Osteoblast (primary cell): ENCODE results near the gene SLMAP. TPM values are rescaled to one million over a fixed set of nuclear protein-coding genes. Genes with fewer than 3 reads are reported as not detected.

Experiments used
- DNase-seq: peaks from one replicate; pipeline ENCODE4 v3.0.0; 2011; ENCODE audit warnings: low spot score, mixed read lengths; ENCODE audit not compliant: insufficient read length; ENCODE audit errors: missing footprints
- H2AFZ ChIP-seq: 2 replicates; pipeline ENCODE4 v1.6.0; 2011; ENCODE audit warnings: mild to moderate bottlenecking, low read length
- H3K27ac ChIP-seq: 2 replicates; pipeline ENCODE4 v1.5.1; 2011; ENCODE audit warnings: mild to moderate bottlenecking, low read depth, low read length, moderate library complexity
- H3K27me3 ChIP-seq: 2 replicates; pipeline ENCODE4 v1.6.0; 2012; ENCODE audit warnings: mild to moderate bottlenecking, control low read depth, inconsistent platforms, low read length, moderate library complexity; ENCODE audit not compliant: insufficient read depth
- H3K36me3 ChIP-seq: 2 replicates; pipeline ENCODE4 v1.5.1; 2011; ENCODE audit warnings: mild to moderate bottlenecking, low read length, control low read depth, moderate library complexity; ENCODE audit not compliant: insufficient read depth
- H3K4me1 ChIP-seq: 2 replicates; pipeline ENCODE4 v1.5.1; 2011; ENCODE audit warnings: mild to moderate bottlenecking, low read length, control low read depth, moderate library complexity; ENCODE audit not compliant: insufficient read depth
- H3K4me2 ChIP-seq: 2 replicates; pipeline ENCODE4 v1.6.0; 2011; ENCODE audit warnings: mild to moderate bottlenecking, low read length; ENCODE audit not compliant: insufficient read depth
- H3K4me3 ChIP-seq: fragments of 200-600 bp; sonication (generic); 3 replicates; pipeline ENCODE4 v1.5.1; 2012; ENCODE audit warnings: mild to moderate bottlenecking, low read length, inconsistent platforms; ENCODE audit not compliant: insufficient read depth
- H3K79me2 ChIP-seq: 2 replicates; pipeline ENCODE4 v1.6.0; 2012; ENCODE audit warnings: mild to moderate bottlenecking, low read length, control low read depth, inconsistent platforms; ENCODE audit not compliant: insufficient read depth
- H3K9me3 ChIP-seq: 2 replicates; pipeline ENCODE4 v1.5.1; 2011; ENCODE audit warnings: low read depth, low read length, control low read depth
- H4K20me1 ChIP-seq: 2 replicates; pipeline ENCODE4 v1.6.0; 2012; ENCODE audit warnings: mild to moderate bottlenecking, low read length, control low read depth; ENCODE audit not compliant: insufficient read depth
- total RNA-seq: library from RNA; depleted of rRNA; stranded (reverse); fragments of >200 nt; gene quantifications from 2 replicates; pipeline ENCODE4 v1.2.3, GENCODE V29; 2012
- TF ChIP-seq, protein P1 (sequence below): IDR thresholded peaks from 2 replicates; pipeline ENCODE4 v1.5.1; 2011; ENCODE audit warnings: mild to moderate bottlenecking, low read depth, low read length, moderate library complexity; ENCODE audit errors: extremely low read depth

The SLMAP gene
- total RNA-seq, 1 donor = 50.7 TPM

DNA sequence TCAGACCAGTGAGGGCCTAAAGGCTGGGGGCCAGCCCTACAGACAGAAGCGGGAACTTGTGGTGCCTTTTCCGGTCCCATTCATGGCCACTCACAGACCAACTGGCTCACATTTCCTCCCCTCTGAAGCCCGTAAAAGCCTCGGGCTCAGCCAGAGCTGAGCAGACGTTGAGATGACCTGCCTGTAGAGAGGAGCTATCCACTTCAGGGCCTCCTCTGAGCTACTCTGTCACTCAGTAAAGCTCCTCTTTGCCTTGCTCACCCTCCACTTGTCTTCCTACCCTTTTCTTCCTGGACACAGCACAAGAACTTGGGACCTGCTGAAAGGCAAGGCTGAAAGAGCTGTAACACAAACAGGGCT lies 53.5 kb downstream of the SLMAP start:
- no peaks in the 10 kb centered on the region for H3K9me3 ChIP-seq
- H2AFZ ChIP-seq = no peak overlapping the region
- H3K4me2 ChIP-seq = no peak overlapping the region
- peaks cover 73% of the 10 kb centered on the region for H4K20me1 ChIP-seq
- H3K79me2 ChIP-seq = peaks cover 92% of the 10 kb centered on the region
- TF ChIP-seq, protein P1, sequence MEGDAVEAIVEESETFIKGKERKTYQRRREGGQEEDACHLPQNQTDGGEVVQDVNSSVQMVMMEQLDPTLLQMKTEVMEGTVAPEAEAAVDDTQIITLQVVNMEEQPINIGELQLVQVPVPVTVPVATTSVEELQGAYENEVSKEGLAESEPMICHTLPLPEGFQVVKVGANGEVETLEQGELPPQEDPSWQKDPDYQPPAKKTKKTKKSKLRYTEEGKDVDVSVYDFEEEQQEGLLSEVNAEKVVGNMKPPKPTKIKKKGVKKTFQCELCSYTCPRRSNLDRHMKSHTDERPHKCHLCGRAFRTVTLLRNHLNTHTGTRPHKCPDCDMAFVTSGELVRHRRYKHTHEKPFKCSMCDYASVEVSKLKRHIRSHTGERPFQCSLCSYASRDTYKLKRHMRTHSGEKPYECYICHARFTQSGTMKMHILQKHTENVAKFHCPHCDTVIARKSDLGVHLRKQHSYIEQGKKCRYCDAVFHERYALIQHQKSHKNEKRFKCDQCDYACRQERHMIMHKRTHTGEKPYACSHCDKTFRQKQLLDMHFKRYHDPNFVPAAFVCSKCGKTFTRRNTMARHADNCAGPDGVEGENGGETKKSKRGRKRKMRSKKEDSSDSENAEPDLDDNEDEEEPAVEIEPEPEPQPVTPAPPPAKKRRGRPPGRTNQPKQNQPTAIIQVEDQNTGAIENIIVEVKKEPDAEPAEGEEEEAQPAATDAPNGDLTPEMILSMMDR = no peak
- no peaks in the 10 kb centered on the region for H3K36me3 ChIP-seq
- no peaks in the 10 kb centered on the region for H3K27me3 ChIP-seq
- no peak overlapping the region for H3K27ac ChIP-seq
- no peak for DNase-seq
- H3K4me3 ChIP-seq = no peak overlapping the region
- H3K4me1 ChIP-seq = peaks cover 6% of the 10 kb centered on the region

DNA sequence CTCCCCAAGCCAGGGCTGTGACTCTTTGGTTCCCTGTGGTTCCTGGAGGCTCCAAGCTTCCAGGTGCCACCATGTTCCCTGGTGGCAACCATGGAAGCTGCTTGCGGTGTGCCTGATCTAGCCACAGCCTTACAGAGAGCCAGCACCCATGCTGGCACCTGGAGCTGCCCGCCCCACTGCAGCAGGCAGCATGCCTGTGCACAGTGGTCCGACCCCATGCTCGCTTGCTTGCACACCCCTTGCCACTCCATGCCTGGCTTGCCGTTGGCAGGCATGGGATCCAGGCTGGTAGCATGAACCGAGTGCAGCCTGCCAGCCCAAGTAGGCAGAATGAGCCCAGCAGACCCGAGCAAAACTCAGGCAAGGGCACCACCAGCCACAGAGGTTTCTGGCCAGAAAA lies 53.9 kb downstream of the SLMAP start:
- H3K36me3 ChIP-seq = no peaks in the 10 kb centered on the region
- H3K9me3 ChIP-seq = no peaks in the 10 kb centered on the region
- no peak overlapping the region for H3K27ac ChIP-seq
- TF ChIP-seq, protein P1 = no peak
- H3K4me1 ChIP-seq = peaks cover 6% of the 10 kb centered on the region
- H3K79me2 ChIP-seq = peaks cover 92% of the 10 kb centered on the region
- no peak for DNase-seq
- no peak overlapping the region for H2AFZ ChIP-seq
- peaks cover 70% of the 10 kb centered on the region for H4K20me1 ChIP-seq
- no peak overlapping the region for H3K4me3 ChIP-seq
- no peak overlapping the region for H3K4me2 ChIP-seq
- H3K27me3 ChIP-seq = no peaks in the 10 kb centered on the region

DNA sequence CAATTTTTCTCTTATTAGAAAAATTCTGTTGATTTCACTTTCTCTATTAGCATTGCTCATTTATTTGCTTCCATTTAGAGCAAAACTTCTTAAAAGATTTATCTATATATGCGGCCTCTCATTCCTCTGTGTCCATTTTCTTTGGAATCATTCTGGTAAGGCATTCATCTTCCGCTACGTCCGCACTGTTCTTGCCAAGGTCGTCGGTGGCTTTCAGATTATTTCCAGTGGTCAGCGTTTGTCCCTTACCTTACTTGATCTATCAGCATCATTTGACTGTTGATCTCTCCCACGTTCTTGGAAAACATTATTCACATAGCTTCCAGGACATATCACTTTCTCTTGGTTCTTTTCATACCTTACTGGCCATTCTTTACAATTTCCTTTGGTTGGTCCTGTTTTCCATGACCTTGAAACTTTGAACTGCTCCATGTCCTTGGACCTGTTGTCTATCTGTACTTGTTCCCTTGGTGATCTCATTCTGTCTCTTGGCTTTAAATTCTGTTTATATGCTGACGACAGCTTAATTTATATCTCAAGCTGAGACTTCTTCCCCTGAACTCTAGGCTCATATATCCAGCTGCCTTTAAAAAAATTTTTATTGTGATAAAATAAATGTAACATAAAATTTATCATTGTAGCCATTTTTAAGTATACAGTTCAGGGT lies 54.5 kb downstream of the SLMAP start:
- peaks cover 4% of the 10 kb centered on the region for H3K4me1 ChIP-seq
- no peaks in the 10 kb centered on the region for H3K9me3 ChIP-seq
- H4K20me1 ChIP-seq = peaks cover 65% of the 10 kb centered on the region
- no peak overlapping the region for H2AFZ ChIP-seq
- H3K79me2 ChIP-seq = peaks cover 91% of the 10 kb centered on the region
- H3K36me3 ChIP-seq = no peaks in the 10 kb centered on the region
- no peak overlapping the region for H3K4me2 ChIP-seq
- no peak for DNase-seq
- H3K27me3 ChIP-seq = no peaks in the 10 kb centered on the region
- H3K27ac ChIP-seq = no peak overlapping the region
- H3K4me3 ChIP-seq = no peak overlapping the region
- TF ChIP-seq, protein P1 = no peak

DNA sequence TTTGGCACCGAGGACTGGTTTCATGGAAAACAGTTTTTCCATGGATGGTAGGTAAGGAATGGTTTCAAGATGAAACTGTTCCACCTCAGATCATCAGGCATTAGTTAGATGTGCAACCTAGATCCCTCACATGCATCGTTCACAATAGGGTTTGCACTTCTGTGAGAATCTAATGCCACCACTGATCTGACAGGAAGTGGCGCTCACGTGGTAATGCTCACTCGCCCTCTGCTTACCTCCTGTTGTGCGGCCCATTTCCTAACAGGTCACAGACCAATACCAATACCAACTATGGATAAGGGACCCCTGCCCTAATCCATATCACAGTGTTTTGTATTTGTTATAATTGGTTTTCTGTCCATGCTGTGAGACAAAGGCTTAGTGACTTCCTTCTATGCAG lies 58.9 kb downstream of the SLMAP start:
- Histone ChIP-seq H3K4me2 (no peak overlapping the region), H2AFZ (no peak overlapping the region), H4K20me1 (peaks cover 58% of the 10 kb centered on the region), H3K79me2 (peaks cover 84% of the 10 kb centered on the region), H3K27ac (no peak overlapping the region), H3K27me3 (no peaks in the 10 kb centered on the region), H3K9me3 (no peaks in the 10 kb centered on the region), H3K4me3 (no peak overlapping the region), H3K4me1 (peaks cover 9% of the 10 kb centered on the region), H3K36me3 (no peaks in the 10 kb centered on the region)
- TF ChIP-seq, protein P1 = no peak
- DNase-seq = no peak
